Activated naive CD8-positive, alpha-beta T cell treated with anti-CD3 and anti-CD28 coated beads, Interleukin-2, amount 10 ng/mL, durations not matched to agents 7 days and 5 days (primary cell): Measurements from ENCODE around the gene THEM4. TPM values are rescaled to one million over a fixed set of nuclear protein-coding genes. Genes with fewer than 3 reads are reported as not detected.

Experiments used
- ATAC-seq: fragments of 150-1000 bp; cut with Tn5 transposase; one replicate; pipeline ENCODE4 v1.10.0; 2021; ENCODE audit warnings: low read depth, moderate library complexity
- POLR2A ChIA-PET: fragments of 350-600 bp; sonication (Branson Sonifier 250); formaldehyde crosslinking; loops from one replicate; lab custom pipeline; 2021; ENCODE audit warnings: antibody characterized with exemption; lab: Charles Lee
- DNase-seq: peaks from one replicate; pipeline ENCODE4 v3.0.0; 2021
- H3K27ac Mint-ChIP-seq: one replicate; pipeline ENCODE4 v1.8.0; 2022; ENCODE audit warnings: mild to moderate bottlenecking, mixed read lengths
- H3K27me3 Mint-ChIP-seq: one replicate; pipeline ENCODE4 v1.8.0; 2022; ENCODE audit warnings: mild to moderate bottlenecking, moderate library complexity, mixed read lengths
- H3K36me3 Mint-ChIP-seq: one replicate; pipeline ENCODE4 v1.8.0; 2021; ENCODE audit warnings: mild to moderate bottlenecking, mixed read lengths
- H3K4me1 Mint-ChIP-seq: one replicate; pipeline ENCODE4 v1.8.0; 2021; ENCODE audit warnings: mixed read lengths
- H3K4me3 Mint-ChIP-seq: one replicate; pipeline ENCODE4 v1.8.0; 2022; ENCODE audit warnings: mild to moderate bottlenecking, moderate library complexity, mixed read lengths
- H3K9me3 Mint-ChIP-seq: one replicate; pipeline ENCODE4 v1.8.0; 2021; ENCODE audit warnings: mixed read lengths
- total RNA-seq, 2 experiments: library from RNA; stranded (reverse); gene quantifications; one replicate each; pipeline ENCODE4 v1.2.3, GENCODE V29; 2021

Gene THEM4
- total RNA-seq, 2 experiments from 2014 or later: 46.6 to 49.7 TPM

- POLR2A ChIA-PET: no interaction called here
- no peak for DNase-seq
- H3K36me3 Mint-ChIP-seq: no peaks in the 10 kb centered on the region
- no peak for ATAC-seq
- no peaks in the 10 kb centered on the region for H3K9me3 Mint-ChIP-seq
- peaks cover 3% of the 10 kb centered on the region for H3K27me3 Mint-ChIP-seq
- H3K4me1 Mint-ChIP-seq: peaks cover 18% of the 10 kb centered on the region
- no peak overlapping the region for H3K4me3 Mint-ChIP-seq
- no peak overlapping the region for H3K27ac Mint-ChIP-seq
Observed at GRCh38 chr1:151943591-151943990, 34.3 kb upstream of the THEM4 start.

- Mint-ChIP-seq H3K4me1 (peaks cover 18% of the 10 kb centered on the region), H3K27me3 (peaks cover 3% of the 10 kb centered on the region), H3K9me3 (no peaks in the 10 kb centered on the region), H3K27ac (no peak overlapping the region), H3K4me3 (no peak overlapping the region), H3K36me3 (no peaks in the 10 kb centered on the region)
- POLR2A ChIA-PET: no interaction called here
- ATAC-seq: no peak
- no peak for DNase-seq
Observed at GRCh38 chr1:151942882-151943281, 33.6 kb upstream of the THEM4 start.

GRCh38 chr1:151940541-151940940 is 31.2 kb upstream of the THEM4 start:
- ATAC-seq: no peak
- H3K36me3 Mint-ChIP-seq: no peaks in the 10 kb centered on the region
- no peak overlapping the region for H3K4me3 Mint-ChIP-seq
- H3K9me3 Mint-ChIP-seq: no peaks in the 10 kb centered on the region
- H3K4me1 Mint-ChIP-seq: peaks cover 9% of the 10 kb centered on the region
- H3K27ac Mint-ChIP-seq: no peak overlapping the region
- DNase-seq: no peak
- peaks cover 12% of the 10 kb centered on the region for H3K27me3 Mint-ChIP-seq
- POLR2A ChIA-PET: no interaction called here

GRCh38 chr1:151939779-151940178 is 30.5 kb upstream of the THEM4 start:
- H3K27me3 Mint-ChIP-seq: peaks cover 12% of the 10 kb centered on the region

GRCh38 chr1:151939141-151939540 is 29.8 kb upstream of the THEM4 start:
- ATAC-seq (no peak), DNase-seq (no peak)
- H3K27me3 Mint-ChIP-seq: peaks cover 12% of the 10 kb centered on the region
- H3K4me1 Mint-ChIP-seq: peaks cover 3% of the 10 kb centered on the region
- H3K27ac Mint-ChIP-seq: no peak overlapping the region
- POLR2A ChIA-PET: no interaction called here
- no peaks in the 10 kb centered on the region for H3K36me3 Mint-ChIP-seq
- H3K4me3 Mint-ChIP-seq: no peak overlapping the region
- no peaks in the 10 kb centered on the region for H3K9me3 Mint-ChIP-seq

More at GRCh38 chr1:151939779-151940178, 30.5 kb upstream of the THEM4 start:
- Mint-ChIP-seq H3K9me3 (no peaks in the 10 kb centered on the region), H3K27ac (no peak overlapping the region), H3K36me3 (no peaks in the 10 kb centered on the region), H3K4me1 (peaks cover 3% of the 10 kb centered on the region), H3K4me3 (no peak overlapping the region)
- POLR2A ChIA-PET: no interaction called here
- ATAC-seq (no peak), DNase-seq (no peak)

GRCh38 chr1:151936653-151937052 is 27.3 kb upstream of the THEM4 start:
- Mint-ChIP-seq H3K27me3 (peaks cover 17% of the 10 kb centered on the region), H3K9me3 (no peaks in the 10 kb centered on the region), H3K36me3 (no peaks in the 10 kb centered on the region), H3K4me3 (no peak overlapping the region), H3K27ac (no peak overlapping the region), H3K4me1 (peaks cover 5% of the 10 kb centered on the region)
- ATAC-seq (no peak), DNase-seq (no peak)
- POLR2A ChIA-PET: interaction anchor here (0.9 kb wide), 1 partner anchor 65 kb away, joined by 3 read pairs; no protein-coding TSS in a partner anchor

- ATAC-seq: no peak
- no peak overlapping the region for H3K27ac Mint-ChIP-seq
- no peaks in the 10 kb centered on the region for H3K9me3 Mint-ChIP-seq
- peaks cover 2% of the 10 kb centered on the region for H3K4me1 Mint-ChIP-seq
- H3K27me3 Mint-ChIP-seq: peaks cover 17% of the 10 kb centered on the region
- DNase-seq: no peak
- no peak overlapping the region for H3K4me3 Mint-ChIP-seq
- POLR2A ChIA-PET: interaction anchor here (0.9 kb wide), 1 partner anchor 66 kb away, joined by 3 read pairs; no protein-coding TSS in a partner anchor
- H3K36me3 Mint-ChIP-seq: no peaks in the 10 kb centered on the region
Observed at GRCh38 chr1:151935894-151936602, 26.7 kb upstream of the THEM4 start.

- POLR2A ChIA-PET: no interaction called here
- Mint-ChIP-seq H3K27ac (no peak overlapping the region), H3K36me3 (no peaks in the 10 kb centered on the region), H3K27me3 (peaks cover 17% of the 10 kb centered on the region), H3K9me3 (no peaks in the 10 kb centered on the region), H3K4me1 (peaks cover 2% of the 10 kb centered on the region), H3K4me3 (no peak overlapping the region)
- no peak for DNase-seq
- ATAC-seq: no peak
Observed at GRCh38 chr1:151935154-151935553, 25.8 kb upstream of the THEM4 start.

- Mint-ChIP-seq H3K4me1 (peaks cover 2% of the 10 kb centered on the region), H3K9me3 (no peaks in the 10 kb centered on the region), H3K36me3 (no peaks in the 10 kb centered on the region), H3K4me3 (no peak overlapping the region), H3K27ac (no peak overlapping the region), H3K27me3 (peaks cover 19% of the 10 kb centered on the region)
- peak; percentile 54 for ATAC-seq
- POLR2A ChIA-PET: interaction anchor here (1.0 kb wide), 1 partner anchor 68 kb away, joined by 4 read pairs; no protein-coding TSS in a partner anchor
- no peak for DNase-seq
Observed at GRCh38 chr1:151934048-151934493, 24.8 kb upstream of the THEM4 start.

- Mint-ChIP-seq H3K36me3 (no peaks in the 10 kb centered on the region), H3K27ac (peak overlapping the region; percentile 68), H3K9me3 (no peaks in the 10 kb centered on the region), H3K27me3 (peaks cover 4% of the 10 kb centered on the region), H3K4me1 (peaks cover 12% of the 10 kb centered on the region), H3K4me3 (peak overlapping the region; percentile 9)
- POLR2A ChIA-PET: interaction anchor here (1.0 to 1.3 kb wide), 2 partner anchors 16 to 20 kb away, joined by 5 to 6 read pairs; partner anchors contain the start of gene THEM4
- no peak for DNase-seq
- ATAC-seq: peak; percentile 36
Observed at GRCh38 chr1:151924691-151925587, 15.6 kb upstream of the THEM4 start.

- POLR2A ChIA-PET: interaction anchor here (0.9 kb wide), 1 partner anchor 19 kb away, joined by 4 read pairs; no protein-coding TSS in a partner anchor
- H3K4me3 Mint-ChIP-seq: no peak overlapping the region
- H3K4me1 Mint-ChIP-seq: peaks cover 12% of the 10 kb centered on the region
- no peaks in the 10 kb centered on the region for H3K9me3 Mint-ChIP-seq
- H3K36me3 Mint-ChIP-seq: no peaks in the 10 kb centered on the region
- no peak for DNase-seq
- no peak for ATAC-seq
- peaks cover 3% of the 10 kb centered on the region for H3K27me3 Mint-ChIP-seq
- H3K27ac Mint-ChIP-seq: no peak overlapping the region
Observed at GRCh38 chr1:151923422-151923821, 14.1 kb upstream of the THEM4 start.

- DNase-seq (no peak), ATAC-seq (no peak)
- no peak overlapping the region for H3K27ac Mint-ChIP-seq
- H3K27me3 Mint-ChIP-seq: peaks cover 3% of the 10 kb centered on the region
- H3K4me3 Mint-ChIP-seq: no peak overlapping the region
- no peaks in the 10 kb centered on the region for H3K9me3 Mint-ChIP-seq
- H3K4me1 Mint-ChIP-seq: peaks cover 7% of the 10 kb centered on the region
- POLR2A ChIA-PET: interaction anchor here (1.4 to 2.4 kb wide), 2 partner anchors 10 to 15 kb away, joined by 3 to 8 read pairs; no protein-coding TSS in a partner anchor
- no peaks in the 10 kb centered on the region for H3K36me3 Mint-ChIP-seq
Observed at GRCh38 chr1:151920149-151920548, 10.8 kb upstream of the THEM4 start.
